IMR-90 (cell line): ENCODE data around the gene PTPRK. TPM values are rescaled to one million over a fixed set of nuclear protein-coding genes. Genes with fewer than 3 reads are reported as not detected.

Source experiments
- ATAC-seq: fragments of 200-7000 bp; cut with Tn5 transposase; 2 replicates; pipeline ENCODE4 v1.9.1; 2020; ENCODE audit warnings: low read depth, mild to moderate bottlenecking, moderate library complexity
- BruUV-seq: library from RNA; stranded (reverse); fragments of 400-500 nt; replicated peaks from 2 replicates; lab custom pipeline; 2021; lab: Mats Ljungman, UMichigan
- CTCF ChIA-PET: fragments of 300-600 bp; formaldehyde crosslinking; extraction: SDS; loops from one replicate; lab custom pipeline; 2021; ENCODE audit warnings: antibody characterized with exemption; lab: Yijun Ruan, JAX
- POLR2A ChIA-PET: fragments of 300-600 bp; sonication (Branson Sonifier 250); formaldehyde crosslinking; loops from one replicate; lab custom pipeline; 2022; ENCODE audit warnings: antibody characterized with exemption; ENCODE audit not compliant: unreplicated experiment; lab: Charles Lee
- DNase-seq: peaks from one replicate; pipeline ENCODE4 v3.0.0; 2013
- H2AFZ ChIP-seq: replicated peaks from 2 replicates; pipeline ENCODE3; 2013; ENCODE audit warnings: low read length, mild to moderate bottlenecking; ENCODE audit not compliant: poor library complexity
- H2AK5ac ChIP-seq: 2 replicates; pipeline ENCODE4 v1.6.1; 2013; ENCODE audit warnings: low read depth, low read length, inconsistent platforms
- H2AK9ac ChIP-seq: replicated peaks from 2 replicates; pipeline ENCODE3; 2013; ENCODE audit warnings: mild to moderate bottlenecking, low read depth, low read length, moderate library complexity; ENCODE audit not compliant: poor library complexity
- H2BK120ac ChIP-seq: 2 replicates; pipeline ENCODE4 v1.6.1; 2013; ENCODE audit warnings: low read depth, low read length, inconsistent platforms
- H2BK15ac ChIP-seq: 3 replicates; pipeline ENCODE4 v1.6.1; 2013; ENCODE audit warnings: low read depth, low read length, inconsistent platforms
- H2BK20ac ChIP-seq: 2 replicates; pipeline ENCODE4 v1.6.1; 2013; ENCODE audit warnings: low read depth, mild to moderate bottlenecking, inconsistent platforms, low read length, moderate library complexity
- H2BK5ac ChIP-seq: 2 replicates; pipeline ENCODE4 v1.6.1; 2013; ENCODE audit warnings: mild to moderate bottlenecking, low read depth, low read length, inconsistent platforms; ENCODE audit not compliant: poor library complexity, severe bottlenecking
- H3K14ac ChIP-seq: replicated peaks from 2 replicates; pipeline ENCODE4 v1.6.1; 2013; ENCODE audit warnings: low read depth, low read length, inconsistent platforms
- H3K18ac ChIP-seq: 2 replicates; pipeline ENCODE4 v1.6.1; 2013; ENCODE audit warnings: low read depth, low read length, control low read depth
- H3K23ac ChIP-seq: 2 replicates; pipeline ENCODE4 v1.6.1; 2013; ENCODE audit warnings: low read depth, low read length, inconsistent platforms
- H3K27ac ChIP-seq: 2 replicates; pipeline ENCODE4 v1.5.1; 2013; ENCODE audit warnings: mild to moderate bottlenecking, control low read depth, low read length; ENCODE audit not compliant: insufficient read depth
- H3K27me3 ChIP-seq: 2 replicates; pipeline ENCODE4 v1.6.1; 2013; ENCODE audit warnings: low read length; ENCODE audit not compliant: control insufficient read depth, insufficient read depth
- H3K36me3 ChIP-seq: 2 replicates; pipeline ENCODE4 v1.6.1; 2013; ENCODE audit warnings: low read length, mixed read lengths; ENCODE audit not compliant: control insufficient read depth, insufficient read depth
- H3K4ac ChIP-seq: 2 replicates; pipeline ENCODE4 v1.6.1; 2013; ENCODE audit warnings: low read depth, low read length, inconsistent platforms
- H3K4me1 ChIP-seq: 2 replicates; pipeline ENCODE4 v1.6.1; 2013; ENCODE audit warnings: low read length, mixed read lengths; ENCODE audit not compliant: control insufficient read depth, insufficient read depth
- H3K4me2 ChIP-seq: 2 replicates; pipeline ENCODE4 v1.6.1; 2013; ENCODE audit warnings: low read depth, mild to moderate bottlenecking, control low read depth, low read length, moderate library complexity
- H3K4me3 ChIP-seq: 2 replicates; pipeline ENCODE4 v1.5.1; 2013; ENCODE audit warnings: low read depth, mild to moderate bottlenecking, control low read depth, low read length, moderate library complexity; ENCODE audit not compliant: insufficient read depth
- H3K56ac ChIP-seq: 2 replicates; pipeline ENCODE4 v1.6.1; 2013; ENCODE audit warnings: low read length, inconsistent platforms; ENCODE audit not compliant: insufficient read depth; ENCODE audit errors: extremely low read depth
- H3K79me1 ChIP-seq, 2 experiments: 2 replicates each; pipeline ENCODE4 v1.6.1; 2013; ENCODE audit warnings: low read length in 2 of 2, inconsistent platforms in 1 of 2, low read depth in 1 of 2
- H3K9ac ChIP-seq: 2 replicates; pipeline ENCODE4 v1.6.1; 2013; ENCODE audit warnings: low read depth, low read length, control low read depth
- H3K9me1 ChIP-seq: 2 replicates; pipeline ENCODE4 v1.6.1; 2013; ENCODE audit warnings: low read length, inconsistent platforms; ENCODE audit not compliant: insufficient read depth
- H3K9me3 ChIP-seq: 2 replicates; pipeline ENCODE4 v1.6.1; 2013; ENCODE audit warnings: low read length; ENCODE audit not compliant: control insufficient read depth, insufficient read depth
- H4K20me1 ChIP-seq: 2 replicates; pipeline ENCODE4 v1.6.1; 2013; ENCODE audit warnings: low read length, inconsistent platforms; ENCODE audit not compliant: insufficient read depth
- H4K5ac ChIP-seq: 2 replicates; pipeline ENCODE4 v1.6.1; 2013; ENCODE audit warnings: mild to moderate bottlenecking, low read depth, low read length, control low read depth
- H4K8ac ChIP-seq, 2 experiments: 2 replicates each; pipeline ENCODE4 v1.6.1; 2013; ENCODE audit warnings: low read depth in 2 of 2, low read length in 2 of 2, control low read depth in 1 of 2, inconsistent platforms in 1 of 2
- H4K91ac ChIP-seq: 2 replicates; pipeline ENCODE4 v1.6.1; 2013; ENCODE audit warnings: low read depth, low read length, inconsistent platforms; ENCODE audit not compliant: insufficient read depth
- BHLHE40 ChIP-seq: fragments of 150-350 bp; IDR thresholded peaks from 2 replicates; pipeline ENCODE4 v1.6.1; 2016; ENCODE audit warnings: mild to moderate bottlenecking, low read depth, low read length
- CEBPB ChIP-seq: IDR thresholded peaks from 2 replicates; pipeline ENCODE4 v1.6.1; 2012; ENCODE audit warnings: low read depth, low read length, improper control_type of control experiment
- CHD1 ChIP-seq: IDR thresholded peaks from 2 replicates; pipeline ENCODE4 v1.6.1; 2012; ENCODE audit warnings: low read depth, low read length, improper control_type of control experiment
- CTCF ChIP-seq: conservative IDR thresholded peaks from 2 replicates; pipeline ENCODE4 v1.5.1; 2012; ENCODE audit warnings: mild to moderate bottlenecking, low read depth, low read length, improper control_type of control experiment
- ELK1 ChIP-seq: fragments of 150-350 bp; IDR thresholded peaks from 2 replicates; pipeline ENCODE4 v1.6.1; 2016; ENCODE audit warnings: low read depth, mild to moderate bottlenecking, low read length, moderate library complexity, borderline replicate concordance
- FOS ChIP-seq: fragments of 150-350 bp; IDR thresholded peaks from 2 replicates; pipeline ENCODE4 v1.6.1; 2016; ENCODE audit warnings: low read depth, low read length
- MAFK ChIP-seq: IDR thresholded peaks from 2 replicates; pipeline ENCODE4 v1.6.1; 2012; ENCODE audit warnings: low read depth, low read length, improper control_type of control experiment
- MAZ ChIP-seq: IDR thresholded peaks from 2 replicates; pipeline ENCODE4 v1.6.1; 2012; ENCODE audit warnings: low read depth, mild to moderate bottlenecking, low read length, improper control_type of control experiment, moderate library complexity, borderline replicate concordance
- MXI1 ChIP-seq: IDR thresholded peaks from 2 replicates; pipeline ENCODE4 v1.6.1; 2012; ENCODE audit warnings: low read depth, mild to moderate bottlenecking, low read length, moderate library complexity, borderline replicate concordance
- RAD21 ChIP-seq: IDR thresholded peaks from 2 replicates; pipeline ENCODE4 v1.6.1; 2012; ENCODE audit warnings: low read length, improper control_type of control experiment
- RCOR1 ChIP-seq: IDR thresholded peaks from 2 replicates; pipeline ENCODE4 v1.6.1; 2012; ENCODE audit warnings: mild to moderate bottlenecking, low read length, improper control_type of control experiment; ENCODE audit not compliant: insufficient replicate concordance
- RFX5 ChIP-seq: IDR thresholded peaks from 2 replicates; pipeline ENCODE4 v1.8.0; 2012; ENCODE audit warnings: low read depth, mild to moderate bottlenecking, low read length, moderate library complexity
- SMC3 ChIP-seq: fragments of 150-350 bp; IDR thresholded peaks from 2 replicates; pipeline ENCODE4 v1.6.1; 2016; ENCODE audit warnings: low read depth, mild to moderate bottlenecking, antibody characterized with exemption, low read length, moderate library complexity
- USF2 ChIP-seq: fragments of 150-350 bp; IDR thresholded peaks from 2 replicates; pipeline ENCODE4 v1.6.1; 2017; ENCODE audit warnings: mild to moderate bottlenecking, antibody characterized with exemption, low read length, low read depth
- WGBS, 2 experiments: methylation state at CpG; one replicate each; pipeline versions ENCODE4 v1.1.5 to v1.1.7; 2013; ENCODE audit warnings: missing lambda C conversion rate in 2 of 2; ENCODE audit not compliant: insufficient read length in 1 of 2; ENCODE audit errors: extremely low coverage in 2 of 2; 5-methylcytosine and 5-hydroxymethylcytosine counted together
- dilution Hi-C: fragments of 300-500 bp; cut with HindIII; formaldehyde crosslinking; loops from one replicate; pipeline ENCODE4 v1.14.3; 2018; ENCODE audit warnings: low sequenced_read_pairs; ENCODE audit not compliant: unreplicated experiment
- in situ Hi-C: fragments of 300-500 bp; cut with MboI; formaldehyde crosslinking; loops from 3 replicates; pipeline ENCODE4 v1.14.3; 2019; ENCODE audit warnings: low sequenced_read_pairs, inconsistent platforms, mixed read lengths
- intact Hi-C: fragments of 100-400 bp; cut with micrococcal nuclease; formaldehyde crosslinking; loops from 2 replicates; pipeline ENCODE4 v1.10.0; 2022
- polyA plus RNA-seq, 3 experiments: library from polyadenylated mRNA; depleted of rRNA; stranded (reverse); fragments of >200 nt; gene quantifications; 2 replicates each; pipeline ENCODE4 v1.2.3, GENCODE V29; 2012; ENCODE audit warnings: low replicate concordance in 1 of 3
- total RNA-seq: library from RNA; depleted of rRNA; stranded (reverse); fragments of >200 nt; gene quantifications from 2 replicates; pipeline ENCODE4 v1.2.3, GENCODE V29; 2012

PTPRK gene
- total and polyA plus RNA-seq, 2 of the 4 experiments (the other 2 are of a cell fraction): 18.0 to 80.8 TPM

GRCh38 chr6:128412680-128413079 lies 107.7 kb downstream of the PTPRK start:
- no peak overlapping the region for H4K91ac ChIP-seq
- H3K27ac ChIP-seq: no peak overlapping the region
- H3K18ac ChIP-seq: no peak overlapping the region
- no peaks in the 10 kb centered on the region for H3K9me3 ChIP-seq
- TF ChIP-seq SMC3 (no peak), RFX5 (no peak), MAFK (no peak), RCOR1 (no peak), BHLHE40 (no peak), FOS (no peak), MAZ (no peak), CEBPB (no peak), ELK1 (no peak), MXI1 (no peak), CTCF (no peak), CHD1 (no peak), USF2 (no peak), RAD21 (no peak)
- H3K79me1 ChIP-seq: peaks cover 32 to 59% of the 10 kb centered on the region in 2 experiments; a peak in 3 of 4 replicates
- no peaks in the 10 kb centered on the region for H3K27me3 ChIP-seq
- H2BK15ac ChIP-seq: no peak overlapping the region
- POLR2A ChIA-PET: no interaction called here
- H3K23ac ChIP-seq: no peak overlapping the region
- no peak overlapping the region for H2BK5ac ChIP-seq
- H3K4me3 ChIP-seq: no peak overlapping the region
- dilution Hi-C loops (no loop called here), in situ Hi-C loops (no loop called here), intact Hi-C loops (no loop called here)
- BruUV-seq: no TSS peak
- H3K4ac ChIP-seq: no peak overlapping the region
- H3K56ac ChIP-seq: no peak overlapping the region
- DNase-seq: no peak
- H3K9me1 ChIP-seq: no peaks in the 10 kb centered on the region
- H3K4me1 ChIP-seq: no peaks in the 10 kb centered on the region
- H4K5ac ChIP-seq: no peak overlapping the region
- ATAC-seq: no peak
- H4K20me1 ChIP-seq: no peaks in the 10 kb centered on the region; the same call in 1 of the 2 replicates
- no peak overlapping the region for H2BK120ac ChIP-seq
- no peak overlapping the region for H4K8ac ChIP-seq
- H3K9ac ChIP-seq: no peak overlapping the region
- no peak overlapping the region for H2AFZ ChIP-seq
- H2AK5ac ChIP-seq: no peak overlapping the region
- WGBS, 2 experiments: no CpG with 5 or more reads among the region's 4 CpGs
- no peak overlapping the region for H3K14ac ChIP-seq
- H2BK20ac ChIP-seq: no peak overlapping the region
- no peak overlapping the region for H3K4me2 ChIP-seq
- H2AK9ac ChIP-seq: no peak overlapping the region
- CTCF ChIA-PET: no interaction called here
- peaks cover 4% of the 10 kb centered on the region; the same call in 1 of the 2 replicates for H3K36me3 ChIP-seq
